IMR-90 (cell line): ENCODE measurements around the gene KIF1C.

ENCODE experiments used
- BHLHE40 ChIP-seq: fragments of 150-350 bp; IDR thresholded peaks from 2 replicates; pipeline ENCODE4 v1.6.1; 2016; ENCODE audit warnings: mild to moderate bottlenecking, low read depth, low read length
- CHD1 ChIP-seq: IDR thresholded peaks from 2 replicates; pipeline ENCODE4 v1.6.1; 2012; ENCODE audit warnings: low read depth, low read length, improper control_type of control experiment
- ELK1 ChIP-seq: fragments of 150-350 bp; IDR thresholded peaks from 2 replicates; pipeline ENCODE4 v1.6.1; 2016; ENCODE audit warnings: low read depth, mild to moderate bottlenecking, low read length, moderate library complexity, borderline replicate concordance
- FOS ChIP-seq: fragments of 150-350 bp; IDR thresholded peaks from 2 replicates; pipeline ENCODE4 v1.6.1; 2016; ENCODE audit warnings: low read depth, low read length
- MAFK ChIP-seq: IDR thresholded peaks from 2 replicates; pipeline ENCODE4 v1.6.1; 2012; ENCODE audit warnings: low read depth, low read length, improper control_type of control experiment
- MAZ ChIP-seq: IDR thresholded peaks from 2 replicates; pipeline ENCODE4 v1.6.1; 2012; ENCODE audit warnings: low read depth, mild to moderate bottlenecking, low read length, improper control_type of control experiment, moderate library complexity, borderline replicate concordance
- MXI1 ChIP-seq: IDR thresholded peaks from 2 replicates; pipeline ENCODE4 v1.6.1; 2012; ENCODE audit warnings: low read depth, mild to moderate bottlenecking, low read length, moderate library complexity, borderline replicate concordance
- NFE2L2 ChIP-seq: fragments of 150-350 bp; IDR thresholded peaks from 2 replicates; pipeline ENCODE4 v1.6.1; 2016; ENCODE audit warnings: low read depth, mild to moderate bottlenecking, low read length
- POLR2A ChIP-seq: IDR thresholded peaks from 2 replicates; pipeline ENCODE4 v1.6.1; 2012; ENCODE audit warnings: mild to moderate bottlenecking, low read depth, low read length
- RAD21 ChIP-seq: IDR thresholded peaks from 2 replicates; pipeline ENCODE4 v1.6.1; 2012; ENCODE audit warnings: low read length, improper control_type of control experiment
- RFX5 ChIP-seq: IDR thresholded peaks from 2 replicates; pipeline ENCODE4 v1.8.0; 2012; ENCODE audit warnings: low read depth, mild to moderate bottlenecking, low read length, moderate library complexity
- SMC3 ChIP-seq: fragments of 150-350 bp; IDR thresholded peaks from 2 replicates; pipeline ENCODE4 v1.6.1; 2016; ENCODE audit warnings: low read depth, mild to moderate bottlenecking, antibody characterized with exemption, low read length, moderate library complexity
- TF ChIP-seq, protein P1 (sequence below): conservative IDR thresholded peaks from 2 replicates; pipeline ENCODE4 v1.5.1; 2012; ENCODE audit warnings: mild to moderate bottlenecking, low read depth, low read length, improper control_type of control experiment
- TF ChIP-seq, protein P2 (sequence below): fragments of 150-350 bp; IDR thresholded peaks from 2 replicates; pipeline ENCODE4 v1.6.1; 2017; ENCODE audit warnings: mild to moderate bottlenecking, antibody characterized with exemption, low read length, low read depth

- TF ChIP-seq, protein P1, sequence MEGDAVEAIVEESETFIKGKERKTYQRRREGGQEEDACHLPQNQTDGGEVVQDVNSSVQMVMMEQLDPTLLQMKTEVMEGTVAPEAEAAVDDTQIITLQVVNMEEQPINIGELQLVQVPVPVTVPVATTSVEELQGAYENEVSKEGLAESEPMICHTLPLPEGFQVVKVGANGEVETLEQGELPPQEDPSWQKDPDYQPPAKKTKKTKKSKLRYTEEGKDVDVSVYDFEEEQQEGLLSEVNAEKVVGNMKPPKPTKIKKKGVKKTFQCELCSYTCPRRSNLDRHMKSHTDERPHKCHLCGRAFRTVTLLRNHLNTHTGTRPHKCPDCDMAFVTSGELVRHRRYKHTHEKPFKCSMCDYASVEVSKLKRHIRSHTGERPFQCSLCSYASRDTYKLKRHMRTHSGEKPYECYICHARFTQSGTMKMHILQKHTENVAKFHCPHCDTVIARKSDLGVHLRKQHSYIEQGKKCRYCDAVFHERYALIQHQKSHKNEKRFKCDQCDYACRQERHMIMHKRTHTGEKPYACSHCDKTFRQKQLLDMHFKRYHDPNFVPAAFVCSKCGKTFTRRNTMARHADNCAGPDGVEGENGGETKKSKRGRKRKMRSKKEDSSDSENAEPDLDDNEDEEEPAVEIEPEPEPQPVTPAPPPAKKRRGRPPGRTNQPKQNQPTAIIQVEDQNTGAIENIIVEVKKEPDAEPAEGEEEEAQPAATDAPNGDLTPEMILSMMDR, result no peak
- no peak for TF ChIP-seq SMC3
- TF ChIP-seq NFE2L2, result no peak
- TF ChIP-seq RAD21, result no peak
- TF ChIP-seq POLR2A, result no peak
- TF ChIP-seq, protein P2, sequence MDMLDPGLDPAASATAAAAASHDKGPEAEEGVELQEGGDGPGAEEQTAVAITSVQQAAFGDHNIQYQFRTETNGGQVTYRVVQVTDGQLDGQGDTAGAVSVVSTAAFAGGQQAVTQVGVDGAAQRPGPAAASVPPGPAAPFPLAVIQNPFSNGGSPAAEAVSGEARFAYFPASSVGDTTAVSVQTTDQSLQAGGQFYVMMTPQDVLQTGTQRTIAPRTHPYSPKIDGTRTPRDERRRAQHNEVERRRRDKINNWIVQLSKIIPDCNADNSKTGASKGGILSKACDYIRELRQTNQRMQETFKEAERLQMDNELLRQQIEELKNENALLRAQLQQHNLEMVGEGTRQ, result no peak
- TF ChIP-seq BHLHE40, result no peak
- TF ChIP-seq MAZ, result no peak
- no peak for TF ChIP-seq ELK1
- TF ChIP-seq RFX5, result no peak
- no peak for TF ChIP-seq MAFK
- no peak for TF ChIP-seq CHD1
- no peak for TF ChIP-seq FOS
- no peak for TF ChIP-seq MXI1
Observed at GRCh38 chr17:5020502-5021023, 22.8 kb downstream of the KIF1C start.
